OCI-LY7 (cell line): ENCODE measurements around the gene PAOX.

Experiments used
- CTCF ChIP-seq: fragments of 200-600 bp; sonication (generic); conservative IDR thresholded peaks from 2 replicates; pipeline ENCODE4 v1.5.1; 2014; ENCODE audit warnings: mild to moderate bottlenecking, antibody characterized with exemption, low read length, moderate library complexity, mixed read lengths
- EZH2phosphoT487 ChIP-seq: fragments of 200-600 bp; sonication (generic); IDR thresholded peaks from 2 replicates; pipeline ENCODE4 v1.6.1; 2018; ENCODE audit warnings: low read depth, borderline replicate concordance, mild to moderate bottlenecking, mixed run types, antibody characterized with exemption, low read length, moderate library complexity, mixed read lengths

- TF ChIP-seq CTCF = no peak
- TF ChIP-seq EZH2phosphoT487 = no peak
Measured at GRCh38 chr10:133337370-133337725, 41.7 kb upstream of the PAOX start.
